Astrocyte of the cerebellum (primary cell): ENCODE measurements around the gene DHX8.

ENCODE experiments used
- DNase-seq: peaks from one replicate; pipeline ENCODE4 v3.0.0-alpha.2; 2011; ENCODE audit warnings: low read depth
- H3K4me3 ChIP-seq: 2 replicates; pipeline ENCODE4 v1.5.1; 2011; ENCODE audit warnings: mild to moderate bottlenecking, low read depth, low read length, moderate library complexity
- CTCF ChIP-seq: IDR thresholded peaks from 2 replicates; pipeline ENCODE4 v1.5.1; 2012; ENCODE audit warnings: low read length, low read depth, moderate library complexity, mild to moderate bottlenecking; ENCODE audit errors: missing control alignments
- in situ Hi-C: cut with HindIII; loops from 2 replicates; pipeline ENCODE4 v1.10.0; 2017; ENCODE audit warnings: low sequenced_read_pairs

The DHX8 gene

DNA sequence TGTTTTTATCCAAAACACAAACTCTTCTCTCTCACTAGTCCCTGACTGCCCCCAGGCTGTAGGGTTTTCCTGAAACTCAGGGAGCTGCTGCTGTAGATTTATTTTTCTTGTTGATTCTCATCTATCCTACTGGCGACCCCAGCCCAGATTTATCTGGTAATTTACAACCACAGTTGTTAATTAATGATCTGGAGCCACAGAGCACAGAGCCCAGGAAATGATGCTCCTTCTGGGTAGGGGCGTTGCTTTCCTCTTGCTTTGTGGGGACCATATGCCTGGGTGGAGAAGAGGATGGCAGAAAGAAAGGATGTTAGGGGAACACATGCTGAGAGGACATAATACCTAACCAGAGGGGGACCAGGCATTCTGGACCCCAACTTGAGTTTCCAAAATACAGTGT is 69.8 kb downstream of the DHX8 start:
- TF ChIP-seq CTCF, result no peak
- in situ Hi-C loops, result no loop called here
- DNase-seq, result no peak
- H3K4me3 ChIP-seq, result no peak overlapping the region

DNA sequence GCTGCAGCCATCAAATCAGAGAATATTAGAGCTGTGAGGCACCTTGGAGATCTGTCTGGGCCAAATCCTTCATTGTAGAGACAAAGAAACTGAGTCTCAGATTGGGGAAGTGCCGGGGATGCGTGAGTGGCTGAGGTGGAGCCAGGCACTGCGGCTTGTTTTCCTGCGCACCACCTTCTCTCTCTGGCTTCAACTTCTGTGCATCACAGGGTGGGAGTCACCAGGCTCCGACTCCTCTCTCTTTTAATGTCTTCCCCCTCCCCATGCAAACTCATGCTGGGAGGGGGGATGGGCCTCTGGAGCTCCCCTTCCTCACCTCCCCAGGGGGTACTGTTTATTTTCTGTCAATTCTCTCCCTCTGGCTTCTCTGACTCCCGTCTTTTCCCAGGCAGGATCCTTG is 71.1 kb downstream of the DHX8 start:
- in situ Hi-C loops, result no loop called here
- no peak for TF ChIP-seq CTCF
- DNase-seq, result no peak
- H3K4me3 ChIP-seq, result no peak overlapping the region

DNA sequence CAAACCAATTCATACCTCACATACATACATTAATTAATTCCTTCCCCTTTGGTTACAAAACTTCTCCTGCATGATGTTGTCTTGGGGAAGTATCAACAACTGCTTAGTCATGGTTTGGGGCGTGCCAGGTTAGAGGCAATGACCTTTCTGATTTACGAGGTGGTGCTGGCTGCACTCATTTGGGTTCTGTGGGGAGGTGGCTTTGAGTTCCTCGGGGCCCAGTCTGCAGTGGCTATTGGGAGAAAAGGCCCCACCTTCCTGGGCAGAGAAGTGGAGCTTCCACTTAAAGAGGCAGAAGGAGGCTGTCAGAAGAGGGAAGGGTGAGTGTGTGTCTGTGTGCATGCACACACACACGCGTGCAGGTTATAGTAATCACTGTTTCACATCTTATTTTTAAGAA is 72.5 kb downstream of the DHX8 start:
- DNase-seq, result no peak

GRCh38 chr17:43558805-43559160 is 75.0 kb downstream of the DHX8 start:
- DNase-seq, result no peak
- no peak overlapping the region for H3K4me3 ChIP-seq
- TF ChIP-seq CTCF, result no peak
- in situ Hi-C loops, result no loop called here

More for the DNA sequence above, 72.5 kb downstream of the DHX8 start:
- in situ Hi-C loops, result no loop called here
- TF ChIP-seq CTCF, result no peak
- no peak overlapping the region for H3K4me3 ChIP-seq

DNA sequence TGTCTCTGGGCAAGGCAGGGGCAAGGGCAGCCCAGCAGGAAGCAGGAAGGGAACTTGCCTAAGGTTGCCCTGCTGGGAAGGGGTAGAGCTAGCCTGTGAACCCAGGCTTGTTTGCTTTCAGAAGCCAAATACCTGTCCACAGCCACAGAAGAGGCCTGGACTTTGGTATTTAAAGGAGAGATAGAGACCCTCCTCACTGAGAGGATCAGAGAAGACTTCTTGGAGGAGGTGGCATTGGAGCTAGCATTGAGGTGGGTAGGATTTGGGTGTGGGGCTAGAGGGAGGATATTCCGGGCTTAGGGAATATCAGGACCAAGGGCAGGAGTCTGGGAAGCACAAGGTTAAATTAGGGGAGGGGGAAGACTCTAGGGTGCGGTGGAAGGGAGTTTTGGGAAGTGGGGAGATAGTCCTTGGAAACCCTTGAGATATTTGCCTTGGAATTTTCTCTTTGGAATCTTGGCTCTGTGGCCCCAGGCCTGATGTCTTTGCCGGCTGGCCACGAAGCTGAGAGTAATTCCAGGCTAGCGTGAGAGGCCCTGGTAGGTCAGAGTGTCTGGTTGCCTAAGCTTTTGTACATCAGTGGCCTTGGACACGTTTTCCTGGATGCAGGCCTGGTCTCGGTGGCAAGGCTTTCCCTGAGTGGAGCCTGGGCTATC is 75.5 kb downstream of the DHX8 start:
- in situ Hi-C loops, result no loop called here
- no peak for TF ChIP-seq CTCF
- H3K4me3 ChIP-seq, result no peak overlapping the region
- no peak for DNase-seq

GRCh38 chr17:43560461-43561427 is 77.0 kb downstream of the DHX8 start:
- in situ Hi-C loops, result loop anchor here (5.0 kb wide), 1 partner anchor 112 kb away; no protein-coding TSS in a partner anchor
- TF ChIP-seq CTCF, result no peak
- no peak overlapping the region for H3K4me3 ChIP-seq
- DNase-seq, result no peak
